K562 treated with DMSO at 1 percent for 4 hours (cell line): ENCODE measurements around the gene DESI2. TPM values are rescaled to one million over a fixed set of nuclear protein-coding genes. Genes with fewer than 3 reads are reported as not detected.

Experiments
- total RNA-seq: library from RNA; unstranded; fragments of 300-600 nt; gene quantifications from 2 replicates; pipeline ENCODE4 v1.2.3, GENCODE V29; 2022; ENCODE audit not compliant: insufficient read depth

DESI2 gene
- total RNA-seq = 21.0 and 28.2 TPM in 2 replicates

DNA sequence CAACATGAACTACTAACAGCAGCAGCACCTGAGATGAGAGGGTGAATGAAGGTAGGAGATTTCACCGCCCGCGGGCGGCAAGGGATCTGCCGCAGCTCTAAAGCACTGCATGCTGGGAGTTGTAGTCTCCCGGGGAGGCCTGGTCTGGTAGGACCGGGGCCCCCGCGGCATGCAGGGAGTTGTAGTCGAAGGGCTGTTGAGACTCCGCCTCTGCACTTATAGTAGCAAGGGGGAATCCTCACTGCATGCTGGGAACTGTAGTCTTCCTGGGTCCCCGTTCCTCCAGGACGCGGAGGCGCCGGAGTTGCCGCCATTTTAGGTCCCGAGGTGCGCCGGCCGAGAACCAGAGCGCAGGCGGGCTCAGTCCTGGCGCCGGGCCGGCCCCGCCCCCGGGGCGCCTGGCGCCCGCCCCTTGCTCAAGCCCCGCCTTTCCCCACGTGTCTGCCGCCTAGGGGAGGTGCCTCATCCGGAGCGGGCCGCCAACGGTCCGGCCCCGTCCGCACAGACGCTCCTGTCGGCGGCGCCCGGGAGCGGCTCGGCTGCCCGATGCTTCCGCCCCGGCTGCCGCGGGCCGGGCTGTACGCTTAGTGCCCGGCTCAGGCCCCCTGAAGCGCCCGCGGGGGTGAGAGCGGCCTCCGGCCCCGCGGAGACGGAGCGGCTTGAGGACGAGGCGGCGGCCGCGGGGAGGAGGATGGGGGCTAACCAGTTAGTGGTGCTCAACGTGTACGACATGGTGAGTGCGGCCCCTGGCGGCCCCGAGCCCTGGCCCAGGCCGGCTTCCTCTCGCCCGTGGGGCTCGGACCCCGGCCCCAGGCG lies at the start of gene DESI2:
DESI2 (plus strand) TSS at position 504 of the 816 bp plus-strand sequence; CDS start at position 692, 188 bp downstream.

Other genes with a start within 250 kb of the DESI2 start
- gene ADSS2, start 201.2 kb upstream of the DESI2 start, total RNA-seq = 13.1 and 14.7 TPM in 2 replicates
- not detected in 2 replicates for gene CATSPERE, start 191.9 kb upstream of the DESI2 start, total RNA-seq
- 16.1 and 24.6 TPM in 2 replicates for gene COX20, start 182.5 kb downstream of the DESI2 start, total RNA-seq
- gene HNRNPU, start 211.4 kb downstream of the DESI2 start, total RNA-seq = 124 and 152 TPM in 2 replicates